Measurements from ENCODE around the gene RBBP7.

Gene RBBP7

DNA sequence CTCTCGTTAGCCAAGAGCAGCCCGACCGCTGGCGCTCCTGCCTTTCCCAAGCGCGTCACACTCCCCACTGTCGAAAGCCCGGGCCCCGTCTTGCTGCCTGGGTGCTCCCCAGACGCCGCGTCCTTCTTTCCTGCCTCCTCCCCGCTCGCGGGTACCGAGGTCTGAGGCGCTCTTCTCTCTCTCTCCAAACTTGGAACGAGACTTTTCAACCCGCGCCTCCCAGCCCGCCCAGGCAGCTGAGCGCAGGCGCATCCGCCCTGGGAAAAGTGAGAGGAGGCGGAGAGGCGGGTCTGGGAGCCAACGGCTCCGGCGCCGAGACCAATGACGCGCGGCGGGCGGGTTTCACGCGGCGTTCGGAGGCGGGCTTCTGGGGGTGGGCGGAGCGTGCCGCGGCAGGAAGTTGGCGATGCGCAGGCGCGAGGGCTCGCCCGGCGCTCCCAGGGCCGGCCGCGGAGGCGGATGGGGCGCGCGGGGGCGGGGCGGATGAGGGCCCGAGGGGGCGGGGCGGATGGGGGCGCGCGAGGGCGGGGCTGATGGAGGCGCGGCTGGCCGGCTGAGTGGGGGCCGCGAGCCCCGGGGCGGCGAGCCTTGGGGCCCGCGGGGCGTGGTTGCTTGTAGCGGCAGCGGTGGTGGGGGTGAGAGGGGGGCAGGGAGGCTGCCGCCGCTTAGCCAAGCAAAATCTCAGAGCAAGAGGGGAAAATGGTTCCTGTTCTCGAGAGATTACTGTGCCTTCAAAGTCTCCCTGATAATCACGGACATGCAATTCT lies at the start of gene RBBP7:
TSS of gene RBBP7 (minus strand) at position 268 of the 767 bp plus-strand sequence. CDS start 309 bp downstream, outside the sequence.
- peak; percentile 63 for DNase-seq (ENCODE audit: low read depth)
- peak within 1 kb of the TSS; percentile 67 for H3K4me3 ChIP-seq (ENCODE audit: low read depth, low read length)

DNA sequence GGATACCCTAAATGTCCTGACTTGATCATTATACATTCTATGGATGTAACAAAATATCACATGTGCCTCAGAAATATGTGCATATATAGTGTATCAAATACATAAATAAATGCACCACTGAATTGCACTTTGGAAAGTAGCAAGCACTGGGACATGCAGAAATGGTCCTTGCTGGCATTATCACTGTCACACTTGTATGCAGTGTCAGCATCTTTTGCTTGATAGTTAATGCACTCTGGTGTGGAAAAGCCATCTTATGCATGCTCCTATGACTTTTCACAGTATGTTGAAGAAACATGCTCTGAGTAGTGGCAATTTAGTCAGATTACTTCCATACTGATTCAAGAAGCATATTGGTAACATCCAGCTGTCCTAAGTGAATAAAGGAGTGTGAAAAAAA lies 48.8 kb upstream of the RBBP7 start:
- H3K4me3 ChIP-seq (ENCODE audit: low read depth, low read length) = no peak overlapping the region
- no peak for DNase-seq (ENCODE audit: low read depth)

DNA sequence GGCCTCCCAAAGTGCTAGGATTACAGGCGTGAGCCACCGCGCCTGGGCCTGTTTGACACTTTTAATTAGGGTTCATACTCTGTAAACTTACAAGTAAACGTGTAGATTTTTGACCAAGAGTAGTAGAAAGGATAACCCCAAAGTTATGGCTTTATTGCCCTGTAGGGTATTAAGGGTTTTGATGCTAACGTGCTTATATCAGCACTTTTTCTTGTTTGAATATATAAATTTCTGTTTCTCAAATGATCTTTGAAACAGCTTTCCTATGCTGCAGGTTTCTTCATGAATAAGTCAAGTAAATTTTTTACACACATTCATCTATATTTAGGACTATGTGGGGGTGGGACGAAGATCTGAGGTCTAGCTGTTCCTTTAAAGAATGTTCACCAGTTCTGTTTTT lies 47.0 kb upstream of the RBBP7 start:
- H3K4me3 ChIP-seq (ENCODE audit: low read depth, low read length) = no peak overlapping the region
- no peak for DNase-seq (ENCODE audit: low read depth)

DNA sequence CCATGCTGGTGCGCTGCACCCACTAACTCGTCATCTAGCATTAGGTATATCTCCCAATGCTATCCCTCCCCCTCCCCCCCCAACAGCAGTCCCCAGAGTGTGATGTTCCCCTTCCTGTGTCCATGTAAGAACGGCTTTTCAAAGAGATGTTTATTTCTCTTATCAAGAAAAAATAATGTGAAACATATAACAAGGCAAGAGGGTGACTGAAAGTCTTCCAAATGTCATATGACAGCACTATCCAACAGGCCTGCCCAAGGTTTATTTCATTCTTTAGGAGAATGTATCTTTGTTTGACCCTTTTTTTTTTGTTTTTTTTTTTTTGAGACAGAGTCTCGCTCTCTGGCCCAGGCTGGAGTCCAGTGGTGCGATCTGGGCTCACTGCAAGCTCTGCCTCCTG lies 46.4 kb upstream of the RBBP7 start:
- H3K4me3 ChIP-seq (ENCODE audit: low read depth, low read length) = no peak overlapping the region
- no peak for DNase-seq (ENCODE audit: low read depth)

DNA sequence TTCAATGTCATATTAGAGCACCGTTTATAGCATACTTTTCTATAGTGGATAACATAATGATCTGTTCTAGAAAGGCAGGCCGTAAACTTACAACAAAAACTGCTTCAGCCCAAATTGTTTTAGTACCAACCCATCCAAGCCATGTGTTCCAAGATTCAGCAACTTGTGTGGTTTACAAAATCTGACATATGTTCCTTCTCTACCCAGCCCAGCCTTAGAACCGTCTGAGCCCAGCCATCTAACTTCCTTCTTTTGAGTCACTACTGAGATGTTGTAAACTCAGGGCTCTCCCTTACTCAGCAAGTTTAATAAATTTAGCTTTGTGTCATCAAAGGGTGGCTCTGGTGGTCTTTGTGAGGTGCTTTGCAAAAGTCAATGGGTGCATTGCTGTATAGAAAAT lies 43.9 kb upstream of the RBBP7 start:
- H3K4me3 ChIP-seq (ENCODE audit: low read depth, low read length) = no peak overlapping the region
- no peak for DNase-seq (ENCODE audit: low read depth)

DNA sequence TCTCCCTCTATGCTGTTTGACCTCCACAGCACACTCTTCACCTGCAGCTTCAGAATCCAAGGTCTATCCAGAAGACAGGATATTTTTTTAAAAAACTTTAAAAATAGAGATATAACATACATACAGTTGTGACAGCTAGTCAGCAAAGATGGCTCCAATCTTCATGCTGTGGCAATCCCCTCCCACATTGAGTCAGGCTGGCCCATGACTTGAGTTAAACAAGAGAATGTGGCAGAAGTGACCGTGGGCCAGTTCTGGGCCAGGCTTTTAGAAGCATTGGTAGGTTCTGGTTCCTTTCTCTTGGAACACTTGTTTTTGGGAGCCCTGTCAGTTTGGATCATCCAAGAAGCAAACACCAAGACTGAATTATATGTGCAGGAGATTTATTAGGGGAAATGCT lies 40.2 kb upstream of the RBBP7 start:
- no peak for DNase-seq (ENCODE audit: low read depth)
- no peak overlapping the region for H3K4me3 ChIP-seq (ENCODE audit: low read depth, low read length)

DNA sequence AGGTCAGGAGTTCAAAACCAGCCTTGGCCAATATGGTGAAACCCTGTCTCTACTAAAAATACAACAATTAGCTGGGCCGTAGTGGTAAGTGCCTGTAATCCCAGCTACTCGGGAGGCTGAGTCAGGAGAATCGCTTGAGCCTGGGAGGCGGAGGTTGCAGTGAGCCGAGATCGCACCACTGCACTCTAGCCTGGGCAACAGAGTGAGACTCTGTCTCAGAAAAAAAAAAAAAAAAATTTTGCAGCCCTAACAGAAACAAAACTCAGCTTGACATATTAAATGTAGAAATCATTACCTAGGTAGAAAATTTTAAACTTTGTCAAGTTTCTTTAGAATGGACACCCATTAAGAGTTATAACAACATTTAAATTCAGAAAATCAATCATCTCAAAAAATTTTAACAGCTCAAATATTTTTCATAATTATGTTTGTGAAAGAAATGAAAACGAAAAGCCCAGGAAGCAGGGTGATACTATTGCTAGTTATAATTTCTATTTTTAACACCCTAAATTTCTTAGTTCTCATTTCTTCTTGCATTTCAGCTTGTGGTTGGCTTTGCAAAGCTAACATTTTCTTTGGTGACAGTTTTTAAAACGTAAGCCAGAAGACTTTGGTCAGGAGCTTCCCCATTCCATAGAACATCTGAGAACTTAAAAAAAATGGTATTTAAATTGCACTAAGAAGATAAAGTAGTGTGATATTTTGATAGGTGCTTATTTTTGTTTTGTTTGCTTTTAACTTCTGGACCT lies 33.3 kb upstream of the RBBP7 start:
- no peak for DNase-seq (ENCODE audit: low read depth)
- no peak overlapping the region for H3K4me3 ChIP-seq (ENCODE audit: low read depth, low read length)

DNA sequence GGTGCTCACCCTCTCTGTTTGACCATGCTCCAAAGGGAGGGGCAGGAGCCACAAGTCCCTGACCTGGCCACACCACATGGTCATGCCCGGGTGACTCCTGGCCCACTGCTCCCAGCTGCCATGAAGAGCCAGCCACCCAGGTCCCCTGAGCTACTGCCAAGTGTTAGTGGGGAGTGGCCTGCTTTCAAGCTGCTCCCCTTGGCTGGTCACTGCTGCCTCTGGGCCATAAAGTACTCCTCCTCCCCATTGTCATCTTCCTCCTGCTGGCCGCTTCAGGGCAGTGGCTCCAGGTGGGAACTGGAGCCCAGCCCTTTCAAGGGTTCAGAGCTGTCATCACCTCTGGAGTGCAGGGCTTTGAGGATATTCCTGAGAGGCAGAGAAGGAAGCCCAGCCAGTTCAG lies 27.3 kb upstream of the RBBP7 start:
- no peak overlapping the region for H3K4me3 ChIP-seq (ENCODE audit: low read depth, low read length)
- no peak for DNase-seq (ENCODE audit: low read depth)

DNA sequence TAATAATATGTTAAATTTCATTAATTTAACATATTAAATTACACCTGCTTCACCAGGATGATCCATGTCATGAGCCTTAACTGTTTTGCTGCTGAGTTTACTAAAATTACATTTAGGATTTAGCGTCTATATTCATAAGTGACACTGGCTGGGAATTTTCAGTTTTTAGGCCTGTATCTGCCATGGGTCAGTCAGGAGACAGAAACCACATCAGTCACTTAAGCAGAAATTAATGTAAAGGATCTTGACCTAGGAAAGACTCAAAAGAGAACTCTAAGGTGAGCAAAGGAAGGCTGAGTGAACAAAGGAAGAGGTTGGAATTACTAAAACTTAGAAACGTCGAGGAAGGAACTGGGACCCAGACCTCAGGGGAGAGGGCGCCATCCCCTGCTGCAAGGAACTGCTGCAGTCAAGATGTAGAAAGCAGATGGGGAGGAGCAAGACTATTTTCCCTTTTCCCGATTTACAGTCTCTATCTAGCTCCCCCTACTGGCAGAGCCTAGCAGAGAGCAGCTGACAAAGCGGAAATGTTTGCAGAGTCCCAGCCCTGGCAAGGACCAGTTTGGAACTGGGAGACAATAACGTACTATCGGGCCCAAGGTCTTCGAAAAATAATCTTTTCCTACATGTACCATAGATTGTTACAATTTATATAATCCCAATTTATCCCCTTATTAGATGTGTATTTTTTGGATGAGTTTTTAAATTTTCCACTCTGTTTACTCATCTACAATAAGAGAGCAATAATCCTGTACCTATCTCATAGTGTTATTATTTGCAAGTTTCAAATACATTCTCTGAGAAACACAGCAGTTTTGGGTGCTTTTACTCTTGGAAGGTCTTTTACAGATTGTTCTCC lies 22.6 kb upstream of the RBBP7 start:
- no peak for DNase-seq (ENCODE audit: low read depth)
- no peak overlapping the region for H3K4me3 ChIP-seq (ENCODE audit: low read depth, low read length)

DNA sequence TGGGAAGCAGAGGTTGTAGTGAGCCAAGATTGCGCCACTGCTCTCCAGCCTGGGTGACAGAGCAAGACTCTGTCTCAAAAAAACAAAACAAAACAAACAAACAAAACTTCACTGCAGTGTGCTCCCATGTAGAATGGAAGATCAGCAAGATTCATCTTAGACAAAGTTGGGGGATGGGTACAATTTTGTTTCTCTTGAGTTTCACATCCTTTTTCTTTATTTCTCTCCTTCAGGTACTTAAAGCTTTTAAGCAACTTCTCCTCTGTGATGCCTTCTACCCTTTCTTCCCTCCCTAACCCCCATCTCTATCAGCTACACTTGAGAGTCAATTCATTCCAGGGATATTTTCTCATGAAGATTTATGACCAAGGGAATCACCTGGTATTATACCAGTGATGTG lies 15.5 kb upstream of the RBBP7 start:
- no peak overlapping the region for H3K4me3 ChIP-seq (ENCODE audit: low read depth, low read length)
- DNase-seq (ENCODE audit: low read depth) = no peak

DNA sequence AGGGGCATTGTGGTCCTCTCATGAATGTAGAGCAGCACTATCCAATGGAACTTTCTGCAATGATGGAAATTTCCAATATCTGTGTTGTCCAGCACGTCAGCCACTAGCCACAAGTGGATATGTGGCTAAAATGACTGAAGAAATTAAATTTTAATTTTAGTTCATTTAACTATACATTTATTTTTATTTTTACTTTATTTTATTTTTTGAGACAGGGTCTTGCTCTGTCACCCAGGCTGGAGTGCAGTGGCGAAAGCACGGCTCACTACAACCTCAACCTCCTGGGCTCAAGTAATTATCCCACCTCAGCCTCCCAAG lies 13.3 kb upstream of the RBBP7 start:
- DNase-seq (ENCODE audit: low read depth) = no peak
- no peak overlapping the region for H3K4me3 ChIP-seq (ENCODE audit: low read depth, low read length)

DNA sequence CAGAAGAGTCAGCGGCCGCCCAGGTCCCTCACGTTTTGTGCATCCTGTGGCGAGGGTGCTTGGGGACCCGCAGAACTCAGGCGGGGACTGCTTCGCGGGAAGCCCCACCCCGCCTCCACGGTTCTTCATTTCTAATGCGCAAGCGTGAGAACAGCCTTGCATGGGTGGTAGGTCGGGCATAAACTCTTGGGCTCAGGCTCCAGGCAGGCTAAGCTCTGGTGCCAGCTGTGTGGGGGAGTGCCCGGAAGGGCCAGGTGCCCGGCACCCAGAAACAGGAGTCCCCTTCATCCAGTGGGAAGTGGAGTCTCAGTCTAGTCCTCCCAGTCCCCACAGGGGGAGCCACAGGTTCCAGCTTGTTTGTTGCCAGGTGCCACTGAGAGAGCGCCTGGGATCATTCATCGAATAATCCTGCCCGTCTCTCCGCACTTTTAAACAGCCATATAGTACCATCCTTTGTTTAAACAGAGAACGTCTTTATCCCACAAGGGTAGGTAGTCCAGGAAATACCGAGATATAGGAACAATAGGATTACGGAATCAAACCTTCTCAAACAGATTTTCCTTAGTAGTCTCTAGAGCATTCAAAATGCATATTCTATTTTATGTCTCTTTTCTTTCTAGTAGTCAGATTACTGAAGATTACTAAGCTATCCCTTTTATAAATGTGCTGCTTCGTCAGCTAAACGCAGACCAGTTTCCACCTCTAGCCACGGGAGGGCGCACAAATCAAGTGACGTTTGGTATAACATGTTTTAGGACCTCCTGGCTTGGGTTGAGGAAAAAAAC lies 12.7 kb upstream of the RBBP7 start:
- H3K4me3 ChIP-seq (ENCODE audit: low read depth, low read length) = peak overlapping the region; percentile 52
- no peak for DNase-seq (ENCODE audit: low read depth)

DNA sequence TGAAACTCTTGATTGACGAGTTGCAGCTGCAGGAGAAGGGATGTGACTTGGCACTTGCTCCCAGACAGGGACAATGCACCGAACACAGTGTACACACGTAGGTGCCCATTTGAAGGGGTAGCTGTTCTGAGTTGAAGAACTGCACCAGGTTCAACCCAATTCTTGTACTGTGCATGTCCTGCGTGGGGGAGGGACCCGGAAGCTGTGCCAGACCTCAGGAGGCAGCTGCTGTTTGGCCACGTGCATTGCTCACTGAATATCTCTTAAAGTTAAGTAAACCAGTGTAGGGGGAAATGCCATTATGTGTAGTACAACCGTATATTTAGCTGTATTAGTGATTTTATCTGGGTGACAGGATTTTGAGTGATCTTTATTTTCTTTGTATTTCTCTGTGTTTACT lies 12.0 kb upstream of the RBBP7 start:
- DNase-seq (ENCODE audit: low read depth) = no peak
- peak overlapping the region; percentile 52 for H3K4me3 ChIP-seq (ENCODE audit: low read depth, low read length)

DNA sequence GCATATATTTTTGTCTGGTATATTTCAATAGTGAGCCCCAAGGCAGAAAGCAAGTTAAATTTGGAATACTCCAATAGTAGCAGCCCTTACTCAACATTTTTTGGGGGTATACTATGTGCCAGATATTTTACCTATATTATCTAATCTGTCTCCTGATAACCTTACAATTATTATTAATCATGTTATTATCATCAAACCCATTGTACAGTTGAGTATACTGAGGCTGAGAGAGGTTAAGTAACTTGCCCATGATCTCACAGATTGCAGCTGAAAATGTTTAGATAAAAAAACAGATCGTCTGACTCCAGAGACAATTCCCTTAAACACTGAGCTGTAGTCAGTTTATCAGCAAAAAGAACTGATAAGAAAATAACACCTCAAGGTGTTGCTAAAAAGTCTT lies 6.5 kb upstream of the RBBP7 start:
- H3K4me3 ChIP-seq (ENCODE audit: low read depth, low read length) = no peak overlapping the region
- DNase-seq (ENCODE audit: low read depth) = no peak

DNA sequence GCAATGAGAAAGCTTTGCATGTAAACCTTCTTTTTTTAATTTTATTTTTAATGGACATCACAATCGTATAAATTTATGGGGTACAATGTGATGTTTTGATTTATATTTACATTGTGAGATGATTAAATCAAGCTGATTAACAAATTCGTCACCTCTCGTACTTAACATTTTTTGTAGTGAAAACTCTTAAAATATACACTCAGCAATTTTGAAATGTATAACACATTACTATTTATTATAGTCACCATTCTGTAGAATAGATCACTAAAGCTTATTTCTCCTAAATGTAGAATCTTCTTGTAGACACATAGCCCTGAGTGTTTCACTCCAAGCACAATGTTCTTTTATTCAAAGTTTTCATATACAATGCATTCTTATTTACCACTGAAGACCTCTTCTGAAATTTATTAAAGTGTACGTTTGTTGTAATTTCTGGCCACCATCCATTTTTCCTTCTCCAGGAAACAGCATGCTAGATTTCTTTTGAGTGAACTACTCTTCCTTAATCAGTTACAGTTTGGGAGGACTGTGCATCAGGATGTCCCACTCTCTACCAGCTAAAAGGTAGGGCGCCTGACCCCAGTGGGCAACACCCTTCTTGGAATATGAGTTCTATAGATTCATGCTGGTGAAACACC lies 4.4 kb upstream of the RBBP7 start:
- no peak overlapping the region for H3K4me3 ChIP-seq (ENCODE audit: low read depth, low read length)
- DNase-seq (ENCODE audit: low read depth) = no peak

DNA sequence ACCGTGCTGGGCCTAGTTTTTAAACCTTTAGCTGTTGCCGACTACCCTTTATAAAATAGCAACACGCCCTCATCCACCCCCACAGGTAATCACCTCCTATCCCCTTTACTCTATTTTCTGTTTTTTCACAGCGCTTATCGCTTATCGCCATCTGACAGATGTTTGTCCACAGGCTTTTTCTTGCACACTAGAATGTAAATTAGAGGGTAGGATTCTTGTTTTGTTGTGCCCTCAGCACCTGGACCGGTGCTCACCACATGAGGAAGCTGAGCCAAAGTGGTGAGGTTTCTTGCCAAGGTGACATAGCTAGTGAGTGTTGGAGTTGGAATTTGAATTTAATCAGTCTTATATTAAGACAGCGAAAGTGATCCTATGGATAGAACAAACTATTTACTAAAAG lies 2.9 kb upstream of the RBBP7 start:
- no peak overlapping the region for H3K4me3 ChIP-seq (ENCODE audit: low read depth, low read length)
- no peak for DNase-seq (ENCODE audit: low read depth)

DNA sequence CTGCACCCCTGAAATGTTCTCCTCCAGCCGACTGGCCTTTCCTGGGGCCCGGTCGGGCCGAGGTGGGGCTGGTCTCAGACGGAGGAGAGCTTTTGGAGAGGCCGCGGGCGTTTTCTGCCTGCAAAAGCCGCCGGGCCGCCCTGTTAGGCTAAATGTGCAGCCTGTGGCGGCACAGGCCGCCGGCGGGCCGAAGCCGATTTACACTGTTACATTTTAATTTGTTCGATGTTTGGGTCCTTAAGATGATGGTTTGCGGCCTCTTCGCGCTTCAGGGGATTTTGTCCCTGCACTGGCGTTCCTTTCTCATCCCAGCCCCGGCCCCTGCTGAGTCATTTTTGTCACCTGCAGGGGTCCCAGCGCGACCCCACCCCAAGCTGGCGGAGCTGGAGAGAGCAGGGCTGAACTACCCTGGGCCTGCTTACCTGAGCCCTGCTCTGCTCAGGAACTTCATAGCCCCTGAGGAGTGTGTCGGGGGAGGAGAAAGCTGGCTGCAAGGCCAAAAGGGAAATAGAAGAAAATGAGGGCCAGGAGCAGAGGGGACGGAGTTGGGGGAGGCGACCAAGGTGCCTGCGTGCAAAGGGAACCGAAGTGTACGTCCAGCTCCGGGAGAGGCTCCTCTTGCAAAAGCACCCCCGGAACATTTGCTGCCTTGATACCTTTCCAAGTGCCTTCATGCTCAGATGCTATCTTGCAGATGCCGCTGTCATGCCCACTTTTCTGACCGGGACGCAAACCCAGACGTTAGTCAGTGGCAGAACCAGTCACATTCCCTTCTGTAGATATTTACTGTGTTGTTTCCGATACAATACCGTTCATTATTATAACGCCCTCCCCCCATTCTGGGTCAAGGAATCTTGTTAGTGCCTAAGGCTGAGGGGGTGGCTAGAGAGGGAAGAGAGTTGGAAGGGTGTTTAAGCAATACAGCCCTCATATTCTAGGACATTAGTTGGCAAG lies 977 bp upstream of the RBBP7 start:
- H3K4me3 ChIP-seq (ENCODE audit: low read depth, low read length) = peak overlapping the region; percentile 40
- no peak for DNase-seq (ENCODE audit: low read depth)
